SIG-M5 (cell line): ENCODE results near the gene MYADM.
"Not testable (repeated sequence)": the region's sequence is repeated elsewhere in the genome, so short reads cannot be mapped to it uniquely, and the experiment has no call there.

Source experiments
- DNase-seq: peaks from one replicate; lab custom pipeline; 2025; lab: John Stamatoyannopoulos, UW

Gene MYADM

GRCh38 chr19:53867225-53868090 is at the start of gene MYADM:
Gene MYADM, plus strand, starts transcription at chr19:53867883. Its CDS starts 5,647 bp downstream, at chr19:53873530.
- peak; percentile 75 for DNase-seq

- no peak for DNase-seq
Observed at GRCh38 chr19:53818756-53819155, 48.9 kb upstream of the MYADM start.

GRCh38 chr19:53819861-53820260 is 47.8 kb upstream of the MYADM start:
- no peak for DNase-seq

GRCh38 chr19:53823380-53824120 is 44.1 kb upstream of the MYADM start:
- DNase-seq: no peak

- DNase-seq: peak; percentile 77
Observed at GRCh38 chr19:53824134-53824611, 43.5 kb upstream of the MYADM start, which contains the start of gene NLRP12. Gene NLRP12, minus strand, starts transcription at chr19:53824314. Its CDS starts 140 bp downstream, at chr19:53824174.

- no peak for DNase-seq
Observed at GRCh38 chr19:53826876-53827275, 40.8 kb upstream of the MYADM start.

- DNase-seq: no peak
Observed at GRCh38 chr19:53828531-53828930, 39.2 kb upstream of the MYADM start.

GRCh38 chr19:53832861-53833260 is 34.8 kb upstream of the MYADM start:
- DNase-seq: not testable (repeated sequence)

- not testable (repeated sequence) for DNase-seq
Observed at GRCh38 chr19:53838446-53838845, 29.2 kb upstream of the MYADM start.

- not testable (repeated sequence) for DNase-seq
Observed at GRCh38 chr19:53840241-53840640, 27.4 kb upstream of the MYADM start.

- not testable (repeated sequence) for DNase-seq
Observed at GRCh38 chr19:53840914-53841313, 26.8 kb upstream of the MYADM start.

GRCh38 chr19:53844849-53845246 is 22.8 kb upstream of the MYADM start:
- DNase-seq: peak; percentile 17

- no peak for DNase-seq
Observed at GRCh38 chr19:53847555-53847954, 20.1 kb upstream of the MYADM start.

GRCh38 chr19:53849237-53849676 is 18.4 kb upstream of the MYADM start:
- DNase-seq: no peak

GRCh38 chr19:53853707-53854106 is 14.0 kb upstream of the MYADM start:
- no peak for DNase-seq

- no peak for DNase-seq
Observed at GRCh38 chr19:53864308-53864836, 3.3 kb upstream of the MYADM start.

GRCh38 chr19:53865523-53865917 is 2.2 kb upstream of the MYADM start:
- no peak for DNase-seq

- no peak for DNase-seq
Observed at GRCh38 chr19:53865918-53866864, 1.5 kb upstream of the MYADM start.

GRCh38 chr19:53866865-53867224 is 838 bp upstream of the MYADM start:
- DNase-seq: no peak

- DNase-seq: no peak
Observed at GRCh38 chr19:53868091-53868891, 608 bp downstream of the MYADM start.
